DND-41 (cell line): ENCODE data around the gene ERBB2.

ENCODE experiments used
- ATAC-seq: fragments of 200-7000 bp; cut with Tn5 transposase; 3 replicates; pipeline ENCODE4 v1.9.1; 2021; ENCODE audit warnings: low read depth; ENCODE audit not compliant: insufficient read depth
- DNase-seq: peaks from one replicate; pipeline ENCODE4 v3.0.0-alpha.2; 2020
- H2AFZ ChIP-seq: 2 replicates; pipeline ENCODE4 v1.6.0; 2012; ENCODE audit warnings: low read depth, low read length
- H3K27ac ChIP-seq: 2 replicates; pipeline ENCODE4 v1.5.1; 2012; ENCODE audit warnings: low read length, inconsistent platforms
- H3K27me3 ChIP-seq: fragments of 200-600 bp; sonication (generic); 2 replicates; pipeline ENCODE4 v1.6.0; 2012; ENCODE audit warnings: low read length, mild to moderate bottlenecking, inconsistent platforms; ENCODE audit not compliant: insufficient read depth, poor library complexity
- H3K36me3 ChIP-seq: 2 replicates; pipeline ENCODE4 v1.5.1; 2012; ENCODE audit warnings: low read length, inconsistent platforms; ENCODE audit not compliant: insufficient read depth
- H3K4me1 ChIP-seq: 2 replicates; pipeline ENCODE4 v1.5.1; 2012; ENCODE audit warnings: mild to moderate bottlenecking, low read length; ENCODE audit not compliant: insufficient read depth
- H3K4me2 ChIP-seq: 2 replicates; pipeline ENCODE4 v1.6.0; 2012; ENCODE audit warnings: mild to moderate bottlenecking, moderate library complexity, low read length, inconsistent platforms; ENCODE audit not compliant: insufficient read depth
- H3K4me3 ChIP-seq, 2 experiments: fragments of 200-600 bp in 1 of 2; shearing (Covaris generic) in 1 of 2; 2 replicates each; pipeline ENCODE4 v1.5.1; 2012 to 2016; ENCODE audit warnings: inconsistent platforms in 2 of 2, low read length in 2 of 2, mild to moderate bottlenecking in 2 of 2, low read depth in 1 of 2, moderate library complexity in 1 of 2
- H3K79me2 ChIP-seq: 2 replicates; pipeline ENCODE4 v1.6.0; 2012; ENCODE audit warnings: low read length, inconsistent platforms; ENCODE audit not compliant: insufficient read depth
- H3K9ac ChIP-seq: 2 replicates; pipeline ENCODE4 v1.6.0; 2012; ENCODE audit warnings: low read depth, mild to moderate bottlenecking, inconsistent platforms, low read length, moderate library complexity
- H3K9me3 ChIP-seq: 2 replicates; pipeline ENCODE4 v1.5.1; 2012; ENCODE audit warnings: low read length, moderate library complexity, mild to moderate bottlenecking, inconsistent platforms; ENCODE audit not compliant: insufficient read depth, severe bottlenecking
- H4K20me1 ChIP-seq: 2 replicates; pipeline ENCODE4 v1.6.0; 2012; ENCODE audit warnings: low read length; ENCODE audit not compliant: insufficient read depth
- CTCF ChIP-seq: IDR thresholded peaks from 2 replicates; pipeline ENCODE4 v1.5.1; 2012; ENCODE audit warnings: borderline replicate concordance, low read length, moderate library complexity, mild to moderate bottlenecking; ENCODE audit not compliant: poor library complexity, severe bottlenecking; ENCODE audit errors: extremely low read depth
- EZH2 ChIP-seq: IDR thresholded peaks from 3 replicates; pipeline ENCODE4 v1.6.1; 2012; ENCODE audit warnings: borderline replicate concordance, low read depth, mild to moderate bottlenecking, moderate library complexity, low read length, inconsistent platforms; ENCODE audit not compliant: severe bottlenecking

The ERBB2 gene

GRCh38 chr17:39739885-39740356 is 40.1 kb downstream of the ERBB2 start:
- H3K27ac ChIP-seq: no peak overlapping the region
- no peak overlapping the region for H3K9ac ChIP-seq
- no peak overlapping the region for H3K4me2 ChIP-seq
- no peaks in the 10 kb centered on the region for H3K9me3 ChIP-seq
- no peaks in the 10 kb centered on the region for H3K36me3 ChIP-seq
- H3K4me1 ChIP-seq: no peaks in the 10 kb centered on the region
- DNase-seq (no peak), ATAC-seq (no peak)
- H3K27me3 ChIP-seq: no peaks in the 10 kb centered on the region
- H3K4me3 ChIP-seq: no peak overlapping the region
- no peaks in the 10 kb centered on the region for H3K79me2 ChIP-seq
- no peaks in the 10 kb centered on the region for H4K20me1 ChIP-seq
- no peak overlapping the region for H2AFZ ChIP-seq
- TF ChIP-seq CTCF (no peak), EZH2 (no peak)

DNA sequence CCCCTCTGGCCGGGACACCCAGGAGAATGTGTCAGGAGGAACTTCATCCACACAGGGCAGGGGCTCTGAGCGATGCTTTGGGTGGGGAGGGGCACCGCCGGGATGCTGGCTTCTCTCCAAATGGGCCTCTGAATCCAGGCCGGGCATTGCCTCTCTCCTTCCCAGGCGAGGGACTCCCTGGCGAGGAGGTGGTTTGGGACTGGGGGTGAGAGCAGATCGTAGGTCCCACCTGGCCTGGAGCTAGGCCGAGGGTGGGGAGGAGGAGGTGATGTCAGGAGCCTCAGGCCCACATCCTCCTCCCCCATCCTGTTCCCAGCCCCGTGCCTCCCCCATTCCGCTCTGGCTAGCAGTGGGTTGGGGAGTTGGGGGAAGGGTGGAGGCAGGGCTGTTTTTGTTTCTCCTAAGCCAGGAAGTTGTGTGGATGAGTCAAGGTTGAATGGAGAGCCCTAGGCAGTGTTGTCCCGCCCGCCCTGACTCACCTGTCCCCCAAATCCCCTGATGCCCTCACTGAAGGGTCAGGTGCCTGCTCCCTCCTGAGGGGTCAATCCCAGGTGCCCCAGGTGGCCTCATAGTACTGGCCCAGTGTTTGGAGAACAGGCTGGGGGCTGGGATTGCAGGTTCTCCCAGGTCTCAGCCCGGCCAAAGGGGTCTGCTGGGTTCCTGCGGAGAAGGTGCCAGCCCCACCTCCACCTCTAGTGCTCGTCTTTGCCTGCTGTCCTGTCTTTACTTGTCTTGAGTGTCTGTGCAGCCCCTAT is 40.7 kb downstream of the ERBB2 start:
- no peaks in the 10 kb centered on the region for H3K79me2 ChIP-seq
- DNase-seq (no peak), ATAC-seq (0 out of 3 replicates have a peak, but pooled peaks have one; percentile 12)
- no peak overlapping the region for H3K9ac ChIP-seq
- H2AFZ ChIP-seq: no peak overlapping the region
- H3K27me3 ChIP-seq: no peaks in the 10 kb centered on the region
- H3K27ac ChIP-seq: no peak overlapping the region
- no peak overlapping the region for H3K4me3 ChIP-seq
- TF ChIP-seq CTCF: no peak
- TF ChIP-seq EZH2: no peak
- no peaks in the 10 kb centered on the region for H3K36me3 ChIP-seq
- no peaks in the 10 kb centered on the region for H4K20me1 ChIP-seq
- no peaks in the 10 kb centered on the region for H3K9me3 ChIP-seq
- H3K4me1 ChIP-seq: no peaks in the 10 kb centered on the region
- no peak overlapping the region for H3K4me2 ChIP-seq

- Histone ChIP-seq H3K79me2 (no peaks in the 10 kb centered on the region), H3K4me1 (no peaks in the 10 kb centered on the region), H4K20me1 (no peaks in the 10 kb centered on the region), H3K4me2 (no peak overlapping the region), H3K4me3 (no peak overlapping the region), H3K9me3 (no peaks in the 10 kb centered on the region), H2AFZ (no peak overlapping the region), H3K36me3 (no peaks in the 10 kb centered on the region), H3K27ac (no peak overlapping the region), H3K9ac (no peak overlapping the region), H3K27me3 (no peaks in the 10 kb centered on the region)
- no peak for DNase-seq
- no peak for TF ChIP-seq EZH2
- TF ChIP-seq CTCF: no peak
- no peak for ATAC-seq
Observed at GRCh38 chr17:39742126-39742855, 42.4 kb downstream of the ERBB2 start.
